ENCODE results near the gene FALEC.
A peak's percentile ranks its signal among the peaks of the same experiment; 100 is the strongest.
"Not testable (repeated sequence)": the region's sequence is repeated elsewhere in the genome, so short reads cannot be mapped to it uniquely, and the experiment has no call there.

FALEC gene

GRCh38 chr1:150576794-150577556 is 61.4 kb downstream of the FALEC start:
- Histone ChIP-seq H3K9me3 (ENCODE audit: insufficient read depth, low read length) (no peaks in the 10 kb centered on the region), H3K36me3 (ENCODE audit: insufficient read depth, insufficient read length, low read length) (peaks cover 65% of the 10 kb centered on the region), H3K9ac (ENCODE audit: insufficient read length, low read depth) (peak overlapping the region; percentile 100), H3K4me3 (ENCODE audit: insufficient read length, low read depth) (peak overlapping the region; percentile 100), H3K4me1 (ENCODE audit: insufficient read depth, insufficient read length) (peaks cover 3% of the 10 kb centered on the region), H3K27me3 (ENCODE audit: insufficient read depth, insufficient read length) (no peaks in the 10 kb centered on the region)
- no peak for TF ChIP-seq YY1 (IDR thresholded peaks at IDR 0.05; ENCODE audit: insufficient read depth, insufficient read length)
- TF ChIP-seq SUZ12 (IDR thresholded peaks at IDR 0.05; ENCODE audit: extremely low read depth, insufficient read depth, insufficient read length): no peak
- no peak for TF ChIP-seq ZNF274 (IDR thresholded peaks at IDR 0.05; ENCODE audit: low read depth, low read length)
- no peak for DNase-seq (ENCODE audit: low read depth, low spot score)

GRCh38 chr1:150577557-150578271 is 62.2 kb downstream of the FALEC start:
- no peak for DNase-seq (ENCODE audit: low read depth, low spot score)
- TF ChIP-seq YY1 (IDR thresholded peaks at IDR 0.05; ENCODE audit: insufficient read depth, insufficient read length) (no peak), ZNF274 (IDR thresholded peaks at IDR 0.05; ENCODE audit: low read depth, low read length) (no peak), SUZ12 (IDR thresholded peaks at IDR 0.05; ENCODE audit: extremely low read depth, insufficient read depth, insufficient read length) (no peak)
- Histone ChIP-seq H3K4me3 (ENCODE audit: insufficient read length, low read depth) (peak overlapping the region; percentile 100), H3K9ac (ENCODE audit: insufficient read length, low read depth) (peak overlapping the region; percentile 100), H3K4me1 (ENCODE audit: insufficient read depth, insufficient read length) (peaks cover 3% of the 10 kb centered on the region), H3K36me3 (ENCODE audit: insufficient read depth, insufficient read length, low read length) (peaks cover 60% of the 10 kb centered on the region), H3K9me3 (ENCODE audit: insufficient read depth, low read length) (no peaks in the 10 kb centered on the region), H3K27me3 (ENCODE audit: insufficient read depth, insufficient read length) (no peaks in the 10 kb centered on the region)

DNA sequence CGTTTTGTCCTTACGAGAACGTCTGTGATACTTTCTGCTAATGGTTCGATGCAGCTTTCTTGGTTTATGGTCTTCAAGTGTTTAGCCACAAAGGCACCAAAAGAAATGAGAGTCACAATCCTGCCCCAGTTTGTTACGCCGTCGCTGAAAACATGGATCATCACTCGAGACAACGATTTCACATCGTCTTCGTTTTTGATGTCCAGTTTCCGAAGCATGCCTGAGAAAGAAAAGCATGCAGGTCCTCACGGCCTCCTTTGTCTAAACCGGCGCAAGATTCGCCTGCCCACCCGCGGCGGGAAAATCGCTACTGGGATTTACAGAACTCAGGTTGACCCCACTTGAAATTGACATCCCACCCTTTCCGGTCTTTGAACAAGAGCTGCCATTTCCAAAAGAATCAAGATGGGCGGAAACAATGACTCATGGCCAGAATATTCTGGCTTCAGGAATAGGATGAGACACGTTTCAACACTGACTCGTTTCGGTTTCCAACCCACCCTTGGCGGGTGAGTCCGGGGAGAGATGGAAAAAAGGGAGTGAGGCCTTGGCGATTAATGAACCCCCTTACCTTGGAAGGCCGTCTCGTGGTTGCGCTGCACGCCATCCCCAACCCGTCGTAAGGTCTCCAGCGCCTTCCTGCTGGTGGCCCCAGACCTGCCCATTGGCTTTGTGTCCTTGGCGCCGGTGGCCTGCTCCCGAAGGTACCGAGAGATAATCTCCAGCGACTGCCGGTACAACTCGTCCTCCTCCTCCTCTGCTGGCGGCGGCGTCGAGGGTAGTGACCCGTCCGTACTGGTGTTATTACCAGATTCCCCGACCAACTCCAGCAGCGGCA is 62.9 kb downstream of the FALEC start:
- Histone ChIP-seq H3K36me3 (ENCODE audit: insufficient read depth, insufficient read length, low read length) (peaks cover 53% of the 10 kb centered on the region), H3K4me3 (ENCODE audit: insufficient read length, low read depth) (peak overlapping the region; percentile 100), H3K27me3 (ENCODE audit: insufficient read depth, insufficient read length) (no peaks in the 10 kb centered on the region), H3K4me1 (ENCODE audit: insufficient read depth, insufficient read length) (peaks cover 3% of the 10 kb centered on the region), H3K9ac (ENCODE audit: insufficient read length, low read depth) (peak overlapping the region; percentile 100), H3K9me3 (ENCODE audit: insufficient read depth, low read length) (no peaks in the 10 kb centered on the region)
- no peak for TF ChIP-seq SUZ12 (IDR thresholded peaks at IDR 0.05; ENCODE audit: extremely low read depth, insufficient read depth, insufficient read length)
- TF ChIP-seq ZNF274 (IDR thresholded peaks at IDR 0.05; ENCODE audit: low read depth, low read length): no peak
- TF ChIP-seq YY1 (IDR thresholded peaks at IDR 0.05; ENCODE audit: insufficient read depth, insufficient read length): no peak
- peak; percentile 68 for DNase-seq (ENCODE audit: low read depth, low spot score)

DNA sequence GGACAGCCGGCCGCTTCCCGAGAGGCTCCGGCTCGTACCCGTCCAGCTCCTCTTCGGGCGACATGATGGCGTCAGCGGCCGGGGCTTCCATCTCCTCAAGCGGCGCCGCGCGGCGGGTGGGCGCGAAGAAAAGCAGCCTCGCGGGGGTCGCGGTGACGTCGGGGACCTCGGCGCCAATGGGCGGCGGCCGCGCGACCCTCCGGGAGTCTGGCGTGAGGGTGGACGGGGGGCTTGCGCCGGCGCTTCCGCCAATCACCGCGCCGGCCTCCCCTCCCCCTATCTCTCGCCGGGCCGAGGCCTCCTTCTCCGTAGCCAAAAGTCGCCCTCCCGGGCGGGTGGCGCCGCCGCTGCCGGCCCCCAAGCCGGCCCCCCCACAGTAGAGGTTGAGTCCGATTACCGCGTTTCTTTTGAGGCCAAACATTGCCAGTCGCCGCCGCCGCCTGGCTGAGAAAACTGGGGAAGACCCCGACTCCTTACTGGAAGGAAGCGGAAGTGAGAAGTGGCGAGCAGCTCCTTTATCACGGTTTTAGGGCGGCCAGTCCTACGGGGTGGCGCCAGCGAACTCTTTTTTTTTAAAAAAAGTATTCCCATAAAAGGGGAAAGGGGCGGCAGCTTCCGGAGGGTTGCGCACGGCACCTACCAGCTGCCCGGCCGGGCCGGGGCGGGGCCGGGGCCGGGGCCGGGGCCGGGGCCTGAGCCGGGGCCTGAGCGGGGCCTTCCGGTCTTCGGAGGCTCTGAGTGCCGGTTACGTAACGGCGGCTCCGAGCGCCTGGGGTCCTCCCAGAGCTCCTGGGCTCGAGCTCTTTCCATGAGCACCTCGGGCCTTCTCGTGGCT is 63.8 kb downstream of the FALEC start, which contains the start of gene MCL1:
Gene MCL1 (minus strand): TSS at position 501 of the 835 bp plus-strand sequence. CDS start 80 bp downstream, at position 421.
- Histone ChIP-seq H3K4me1 (ENCODE audit: insufficient read depth, insufficient read length) (peaks cover 3% of the 10 kb centered on the region), H3K36me3 (ENCODE audit: insufficient read depth, insufficient read length, low read length) (peaks cover 47% of the 10 kb centered on the region), H3K4me3 (ENCODE audit: insufficient read length, low read depth) (peak within 1 kb of the TSS; percentile 100), H3K27me3 (ENCODE audit: insufficient read depth, insufficient read length) (no peaks in the 10 kb centered on the region), H3K9me3 (ENCODE audit: insufficient read depth, low read length) (no peaks in the 10 kb centered on the region), H3K9ac (ENCODE audit: insufficient read length, low read depth) (peak within 1 kb of the TSS; percentile 100)
- DNase-seq (ENCODE audit: low read depth, low spot score): peak; percentile 95
- TF ChIP-seq ZNF274 (IDR thresholded peaks at IDR 0.05; ENCODE audit: low read depth, low read length) (no peak), YY1 (IDR thresholded peaks at IDR 0.05; ENCODE audit: insufficient read depth, insufficient read length) (peak; percentile 31)

- TF ChIP-seq YY1 (IDR thresholded peaks at IDR 0.05; ENCODE audit: insufficient read depth, insufficient read length) (no peak), SUZ12 (IDR thresholded peaks at IDR 0.05; ENCODE audit: extremely low read depth, insufficient read depth, insufficient read length) (no peak), ZNF274 (IDR thresholded peaks at IDR 0.05; ENCODE audit: low read depth, low read length) (no peak)
- no peaks in the 10 kb centered on the region for H3K9me3 ChIP-seq (ENCODE audit: insufficient read depth, low read length)
- DNase-seq (ENCODE audit: low read depth, low spot score): no peak
These were observed 64.5 kb downstream of the FALEC start for GRCh38 chr1:150579945-150580642.

GRCh38 chr1:150580966-150581365 is 65.4 kb downstream of the FALEC start:
- not testable (repeated sequence) for DNase-seq (ENCODE audit: low read depth, low spot score); H3K4me3 ChIP-seq (ENCODE audit: insufficient read length, low read depth); H3K4me1 ChIP-seq (ENCODE audit: insufficient read depth, insufficient read length); H3K9me3 ChIP-seq (ENCODE audit: insufficient read depth, low read length); H3K27me3 ChIP-seq (ENCODE audit: insufficient read depth, insufficient read length); H3K9ac ChIP-seq (ENCODE audit: insufficient read length, low read depth)
- H3K36me3 ChIP-seq (ENCODE audit: insufficient read depth, insufficient read length, low read length): peaks cover 31% of the 10 kb centered on the region

More at GRCh38 chr1:150579945-150580642, 64.5 kb downstream of the FALEC start:
- Histone ChIP-seq H3K27me3 (ENCODE audit: insufficient read depth, insufficient read length) (no peaks in the 10 kb centered on the region), H3K4me3 (ENCODE audit: insufficient read length, low read depth) (peak overlapping the region; percentile 45), H3K9ac (ENCODE audit: insufficient read length, low read depth) (peak overlapping the region; percentile 76), H3K36me3 (ENCODE audit: insufficient read depth, insufficient read length, low read length) (peaks cover 39% of the 10 kb centered on the region), H3K4me1 (ENCODE audit: insufficient read depth, insufficient read length) (no peaks in the 10 kb centered on the region)

DNA sequence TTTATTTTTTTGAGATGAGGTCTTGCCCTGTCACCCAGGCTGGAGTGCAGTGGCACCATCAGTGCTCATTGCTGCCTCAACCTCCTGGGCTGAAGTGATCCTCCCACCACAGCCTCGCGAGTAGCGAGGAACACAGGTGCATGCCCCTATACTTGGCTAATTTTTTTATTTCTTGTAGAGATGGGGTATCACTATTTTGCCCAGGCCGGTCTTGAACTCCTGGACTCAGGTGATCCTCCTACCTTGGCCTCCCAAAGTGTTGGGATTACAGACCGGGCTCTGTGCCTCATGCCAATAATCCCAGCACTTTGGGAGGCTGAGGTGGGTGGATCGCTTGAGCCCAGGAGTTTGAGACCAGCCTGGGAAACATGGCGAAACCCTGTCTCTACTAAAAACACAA is 65.9 kb downstream of the FALEC start:
- not testable (repeated sequence) for H3K4me3 ChIP-seq (ENCODE audit: insufficient read length, low read depth); H3K9ac ChIP-seq (ENCODE audit: insufficient read length, low read depth); H3K4me1 ChIP-seq (ENCODE audit: insufficient read depth, insufficient read length); H3K9me3 ChIP-seq (ENCODE audit: insufficient read depth, low read length); DNase-seq (ENCODE audit: low read depth, low spot score); H3K27me3 ChIP-seq (ENCODE audit: insufficient read depth, insufficient read length)
- peaks cover 26% of the 10 kb centered on the region for H3K36me3 ChIP-seq (ENCODE audit: insufficient read depth, insufficient read length, low read length)

DNA sequence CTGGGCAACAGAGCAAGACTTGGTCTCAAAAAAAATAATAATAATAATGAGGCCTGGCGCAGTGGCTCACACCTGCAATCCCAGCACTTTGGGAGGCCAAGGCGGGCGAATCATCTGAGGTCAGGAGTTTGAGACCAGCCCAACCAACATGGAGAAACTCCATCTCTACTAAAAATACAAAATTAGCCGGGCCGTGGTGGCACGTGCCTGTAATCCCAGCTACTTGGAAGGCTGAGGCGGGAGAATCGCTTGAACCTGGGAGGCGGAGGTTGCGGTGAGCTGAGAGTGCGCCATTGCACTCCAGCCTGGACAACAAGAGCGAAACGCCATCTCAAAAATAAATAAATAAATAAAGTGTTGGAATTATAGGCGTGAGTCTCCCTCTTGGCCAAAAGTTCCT is 66.4 kb downstream of the FALEC start:
- H3K9me3 ChIP-seq (ENCODE audit: insufficient read depth, low read length); H3K4me1 ChIP-seq (ENCODE audit: insufficient read depth, insufficient read length); DNase-seq (ENCODE audit: low read depth, low spot score); H3K27me3 ChIP-seq (ENCODE audit: insufficient read depth, insufficient read length); H3K9ac ChIP-seq (ENCODE audit: insufficient read length, low read depth); H3K4me3 ChIP-seq (ENCODE audit: insufficient read length, low read depth): not testable (repeated sequence)
- peaks cover 21% of the 10 kb centered on the region for H3K36me3 ChIP-seq (ENCODE audit: insufficient read depth, insufficient read length, low read length)
